DOHH2 (cell line): ENCODE data around the gene PDK4.

Experiments
- H3F3A ChIP-seq: fragments of 200-600 bp; sonication (generic), shearing (Covaris generic); 2 replicates; pipeline ENCODE4 v1.6.0; 2016; ENCODE audit warnings: antibody characterized with exemption, mild to moderate bottlenecking; ENCODE audit not compliant: control insufficient read depth, insufficient read depth
- H3K27ac ChIP-seq: fragments of 200-600 bp; sonication (generic); 2 replicates; pipeline ENCODE4 v1.5.1; 2014; ENCODE audit warnings: low read depth, mild to moderate bottlenecking, low read length, moderate library complexity
- H3K27me3 ChIP-seq: fragments of 200-600 bp; sonication (generic); 2 replicates; pipeline ENCODE4 v1.6.1; 2014; ENCODE audit warnings: mild to moderate bottlenecking, low read length, mixed read lengths; ENCODE audit not compliant: control insufficient read depth
- H3K36me3 ChIP-seq: fragments of 200-600 bp; sonication (generic); 2 replicates; pipeline ENCODE4 v1.6.1; 2014; ENCODE audit warnings: mild to moderate bottlenecking, low read length, moderate library complexity, mixed read lengths; ENCODE audit not compliant: control insufficient read depth
- H3K4me1 ChIP-seq: fragments of 200-600 bp; sonication (generic); 2 replicates; pipeline ENCODE4 v1.6.1; 2014; ENCODE audit warnings: mild to moderate bottlenecking, low read length, mixed read lengths; ENCODE audit not compliant: control insufficient read depth
- H3K4me2 ChIP-seq: fragments of 200-600 bp; sonication (generic); 2 replicates; pipeline ENCODE4 v1.6.0; 2014; ENCODE audit warnings: mild to moderate bottlenecking, low read length, moderate library complexity
- H3K4me3 ChIP-seq: fragments of 200-600 bp; sonication (generic); 2 replicates; pipeline ENCODE4 v1.5.1; 2014; ENCODE audit warnings: mild to moderate bottlenecking, low read length, mixed read lengths
- H3K79me2 ChIP-seq: fragments of 200-600 bp; sonication (generic); 2 replicates; pipeline ENCODE4 v1.6.1; 2014; ENCODE audit warnings: mild to moderate bottlenecking, low read length, mixed read lengths; ENCODE audit not compliant: control insufficient read depth
- H3K9me2 ChIP-seq: fragments of 200-600 bp; sonication (generic); replicated peaks from 2 replicates; pipeline ENCODE4 v1.6.1; 2014; ENCODE audit warnings: mild to moderate bottlenecking, low read length, mixed read lengths; ENCODE audit not compliant: control insufficient read depth
- H3K9me3 ChIP-seq: fragments of 200-600 bp; sonication (generic); 2 replicates; pipeline ENCODE4 v1.6.1; 2014; ENCODE audit warnings: antibody characterized with exemption, low read length, mixed read lengths; ENCODE audit not compliant: control insufficient read depth, insufficient read depth
- H4K20me1 ChIP-seq: fragments of 200-600 bp; sonication (generic); 2 replicates; pipeline ENCODE4 v1.6.0; 2014; ENCODE audit warnings: low read depth, mild to moderate bottlenecking, antibody characterized with exemption, low read length, moderate library complexity; ENCODE audit not compliant: control insufficient read depth, insufficient read depth
- CTCF ChIP-seq: fragments of 200-600 bp; sonication (generic); IDR thresholded peaks from one replicate; pipeline ENCODE4 v1.5.1; 2014; ENCODE audit warnings: antibody characterized with exemption, mild to moderate bottlenecking, low read depth, low read length; ENCODE audit not compliant: poor library complexity, severe bottlenecking
- EZH2phosphoT487 ChIP-seq: fragments of 200-600 bp; sonication (generic); IDR thresholded peaks from 2 replicates; pipeline ENCODE4 v1.6.1; 2017; ENCODE audit warnings: borderline replicate concordance, mild to moderate bottlenecking, antibody characterized with exemption, low read length, moderate library complexity, mixed read lengths

Gene PDK4

GRCh38 chr7:95609277-95609971 is 13.1 kb upstream of the PDK4 start:
- Histone ChIP-seq H3K79me2 (no peaks in the 10 kb centered on the region), H3K36me3 (no peaks in the 10 kb centered on the region), H3K27me3 (no peaks in the 10 kb centered on the region), H3K4me1 (peaks cover 13% of the 10 kb centered on the region), H3F3A (no peaks in the 10 kb centered on the region), H3K9me2 (no peaks in the 10 kb centered on the region; the same call in 1 of the 2 replicates), H3K4me2 (no peak overlapping the region), H3K9me3 (no peaks in the 10 kb centered on the region), H4K20me1 (no peaks in the 10 kb centered on the region), H3K4me3 (no peak overlapping the region), H3K27ac (no peak overlapping the region)
- TF ChIP-seq EZH2phosphoT487 (no peak), CTCF (no peak)

GRCh38 chr7:95608359-95609173 is 12.2 kb upstream of the PDK4 start:
- Histone ChIP-seq H3K79me2 (no peaks in the 10 kb centered on the region), H3K4me2 (peak overlapping the region; percentile 31), H3K4me3 (no peak overlapping the region), H3K36me3 (no peaks in the 10 kb centered on the region), H3K4me1 (peaks cover 13% of the 10 kb centered on the region), H3F3A (no peaks in the 10 kb centered on the region), H3K27ac (no peak overlapping the region), H3K27me3 (no peaks in the 10 kb centered on the region), H3K9me3 (no peaks in the 10 kb centered on the region), H4K20me1 (no peaks in the 10 kb centered on the region), H3K9me2 (no peaks in the 10 kb centered on the region; the same call in 1 of the 2 replicates)
- TF ChIP-seq EZH2phosphoT487: no peak
- TF ChIP-seq CTCF: no peak

GRCh38 chr7:95607561-95607960 is 11.2 kb upstream of the PDK4 start:
- peaks cover 13% of the 10 kb centered on the region for H3K4me1 ChIP-seq
- no peaks in the 10 kb centered on the region for H3K36me3 ChIP-seq
- H4K20me1 ChIP-seq: no peaks in the 10 kb centered on the region
- H3K79me2 ChIP-seq: no peaks in the 10 kb centered on the region
- no peaks in the 10 kb centered on the region for H3K27me3 ChIP-seq
- H3K4me3 ChIP-seq: no peak overlapping the region
- H3K4me2 ChIP-seq: no peak overlapping the region
- no peak overlapping the region for H3K27ac ChIP-seq
- TF ChIP-seq CTCF (no peak), EZH2phosphoT487 (no peak)
- no peaks in the 10 kb centered on the region for H3K9me3 ChIP-seq
- no peaks in the 10 kb centered on the region; the same call in 1 of the 2 replicates for H3K9me2 ChIP-seq
- no peaks in the 10 kb centered on the region for H3F3A ChIP-seq
